HG02884 (cell line): Measurements from ENCODE around the gene YARS2.
"Not testable (repeated sequence)": the region's sequence is repeated elsewhere in the genome, so short reads cannot be mapped to it uniquely, and the experiment has no call there.

Experiments used
- ATAC-seq: cut with Tn5 transposase; IDR thresholded peaks from one replicate; pipeline ENCODE4 v1.9.1; 2021; ENCODE audit warnings: mild to moderate bottlenecking, moderate library complexity; ENCODE audit not compliant: unreplicated experiment

YARS2 gene

GRCh38 chr12:32754111-32754510 lies 1.6 kb downstream of the YARS2 start:
- ATAC-seq, result no peak

GRCh38 chr12:32753605-32754004 lies 2.1 kb downstream of the YARS2 start:
- ATAC-seq, result no peak

- ATAC-seq, result no peak
Observed at GRCh38 chr12:32743264-32743663, 12.4 kb downstream of the YARS2 start.

GRCh38 chr12:32742133-32742532 lies 13.6 kb downstream of the YARS2 start:
- ATAC-seq, result no peak

GRCh38 chr12:32739279-32739678 lies 16.4 kb downstream of the YARS2 start:
- no peak for ATAC-seq

- no peak for ATAC-seq
Observed at GRCh38 chr12:32737715-32738114, 18.0 kb downstream of the YARS2 start.

- no peak for ATAC-seq
Observed at GRCh38 chr12:32736445-32736844, 19.3 kb downstream of the YARS2 start.

- ATAC-seq, result no peak
Observed at GRCh38 chr12:32734952-32735351, 20.7 kb downstream of the YARS2 start.

- no peak for ATAC-seq
Observed at GRCh38 chr12:32727237-32727636, 28.5 kb downstream of the YARS2 start.

- no peak for ATAC-seq
Observed at GRCh38 chr12:32726286-32726685, 29.4 kb downstream of the YARS2 start.

GRCh38 chr12:32725308-32725707 lies 30.4 kb downstream of the YARS2 start:
- ATAC-seq, result not testable (repeated sequence)

- no peak for ATAC-seq
Observed at GRCh38 chr12:32718926-32719325, 36.8 kb downstream of the YARS2 start.

GRCh38 chr12:32714772-32715171 lies 40.9 kb downstream of the YARS2 start:
- ATAC-seq, result no peak

GRCh38 chr12:32708926-32709325 lies 46.8 kb downstream of the YARS2 start:
- ATAC-seq, result no peak

GRCh38 chr12:32706335-32707024 lies 49.2 kb downstream of the YARS2 start:
- ATAC-seq, result no peak

GRCh38 chr12:32705783-32706182 lies 49.9 kb downstream of the YARS2 start:
- ATAC-seq, result no peak

- no peak for ATAC-seq
Observed at GRCh38 chr12:32702946-32703345, 52.8 kb downstream of the YARS2 start.

- ATAC-seq, result no peak
Observed at GRCh38 chr12:32702473-32702872, 53.2 kb downstream of the YARS2 start.

- ATAC-seq, result not testable (repeated sequence)
Observed at GRCh38 chr12:32699437-32699836, 56.3 kb downstream of the YARS2 start.

GRCh38 chr12:32698285-32698684 lies 57.4 kb downstream of the YARS2 start:
- ATAC-seq, result no peak

GRCh38 chr12:32697445-32697844 lies 58.3 kb downstream of the YARS2 start:
- ATAC-seq, result no peak
